KMS-11 (cell line): ENCODE measurements around the gene SORCS1.

ENCODE experiments used
- H2AFZ ChIP-seq: fragments of 200-600 bp; sonication (generic); 2 replicates; pipeline ENCODE4 v1.6.1; 2016; ENCODE audit warnings: antibody characterized with exemption, mixed run types, low read depth
- H3K27ac ChIP-seq: fragments of 200-600 bp; sonication (generic); 2 replicates; pipeline ENCODE4 v1.6.1; 2016; ENCODE audit warnings: mild to moderate bottlenecking, mixed run types
- H3K27me3 ChIP-seq: fragments of 200-600 bp; sonication (generic); 2 replicates; pipeline ENCODE4 v1.6.1; 2017; ENCODE audit warnings: mild to moderate bottlenecking, low read depth, mixed run types, moderate library complexity; ENCODE audit not compliant: insufficient read depth
- H3K36me3 ChIP-seq: fragments of 200-600 bp; sonication (generic); 2 replicates; pipeline ENCODE4 v1.6.1; 2017; ENCODE audit warnings: mild to moderate bottlenecking, mixed run types; ENCODE audit not compliant: insufficient read depth
- H3K4me1 ChIP-seq: fragments of 200-600 bp; sonication (generic); 2 replicates; pipeline ENCODE4 v1.6.1; 2016; ENCODE audit warnings: mild to moderate bottlenecking, low read depth, mixed run types; ENCODE audit not compliant: poor library complexity, severe bottlenecking
- H3K4me2 ChIP-seq: fragments of 200-600 bp; sonication (generic); 2 replicates; pipeline ENCODE4 v1.7.0; 2016; ENCODE audit warnings: mild to moderate bottlenecking, mixed run types
- H3K4me3 ChIP-seq: fragments of 200-600 bp; sonication (generic); IDR thresholded peaks from 2 replicates; pipeline ENCODE4 v1.6.1; 2017; ENCODE audit warnings: low read depth, low read length, mixed read lengths; ENCODE audit not compliant: insufficient read depth
- H3K79me2 ChIP-seq: fragments of 200-600 bp; sonication (generic); 2 replicates; pipeline ENCODE4 v1.6.1; 2016; ENCODE audit warnings: low read depth, mixed run types; ENCODE audit not compliant: insufficient read depth
- H3K9ac ChIP-seq: fragments of 200-600 bp; sonication (generic); 2 replicates; pipeline ENCODE4 v1.6.1; 2016; ENCODE audit warnings: mild to moderate bottlenecking, mixed run types
- H4K20me1 ChIP-seq: fragments of 200-600 bp; sonication (generic); 2 replicates; pipeline ENCODE4 v1.6.1; 2016; ENCODE audit warnings: mild to moderate bottlenecking, mixed run types; ENCODE audit not compliant: insufficient read depth
- TF ChIP-seq, protein P1 (sequence below): fragments of 200-600 bp; sonication (generic); conservative IDR thresholded peaks from 2 replicates; pipeline ENCODE4 v1.6.1; 2017; ENCODE audit warnings: low read depth, mild to moderate bottlenecking, antibody characterized with exemption, low read length, moderate library complexity, mixed read lengths

The SORCS1 gene

GRCh38 chr10:106999118-106999707, 165.3 kb downstream of the SORCS1 start:
- Histone ChIP-seq H3K27ac (no peak overlapping the region), H3K79me2 (no peaks in the 10 kb centered on the region), H3K36me3 (no peaks in the 10 kb centered on the region), H3K9ac (no peak overlapping the region), H3K4me3 (no peak overlapping the region), H3K27me3 (no peaks in the 10 kb centered on the region), H3K4me2 (no peak overlapping the region), H3K4me1 (no peaks in the 10 kb centered on the region), H4K20me1 (no peaks in the 10 kb centered on the region), H2AFZ (no peak overlapping the region)
- TF ChIP-seq, protein P1, sequence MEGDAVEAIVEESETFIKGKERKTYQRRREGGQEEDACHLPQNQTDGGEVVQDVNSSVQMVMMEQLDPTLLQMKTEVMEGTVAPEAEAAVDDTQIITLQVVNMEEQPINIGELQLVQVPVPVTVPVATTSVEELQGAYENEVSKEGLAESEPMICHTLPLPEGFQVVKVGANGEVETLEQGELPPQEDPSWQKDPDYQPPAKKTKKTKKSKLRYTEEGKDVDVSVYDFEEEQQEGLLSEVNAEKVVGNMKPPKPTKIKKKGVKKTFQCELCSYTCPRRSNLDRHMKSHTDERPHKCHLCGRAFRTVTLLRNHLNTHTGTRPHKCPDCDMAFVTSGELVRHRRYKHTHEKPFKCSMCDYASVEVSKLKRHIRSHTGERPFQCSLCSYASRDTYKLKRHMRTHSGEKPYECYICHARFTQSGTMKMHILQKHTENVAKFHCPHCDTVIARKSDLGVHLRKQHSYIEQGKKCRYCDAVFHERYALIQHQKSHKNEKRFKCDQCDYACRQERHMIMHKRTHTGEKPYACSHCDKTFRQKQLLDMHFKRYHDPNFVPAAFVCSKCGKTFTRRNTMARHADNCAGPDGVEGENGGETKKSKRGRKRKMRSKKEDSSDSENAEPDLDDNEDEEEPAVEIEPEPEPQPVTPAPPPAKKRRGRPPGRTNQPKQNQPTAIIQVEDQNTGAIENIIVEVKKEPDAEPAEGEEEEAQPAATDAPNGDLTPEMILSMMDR, result no peak

DNA sequence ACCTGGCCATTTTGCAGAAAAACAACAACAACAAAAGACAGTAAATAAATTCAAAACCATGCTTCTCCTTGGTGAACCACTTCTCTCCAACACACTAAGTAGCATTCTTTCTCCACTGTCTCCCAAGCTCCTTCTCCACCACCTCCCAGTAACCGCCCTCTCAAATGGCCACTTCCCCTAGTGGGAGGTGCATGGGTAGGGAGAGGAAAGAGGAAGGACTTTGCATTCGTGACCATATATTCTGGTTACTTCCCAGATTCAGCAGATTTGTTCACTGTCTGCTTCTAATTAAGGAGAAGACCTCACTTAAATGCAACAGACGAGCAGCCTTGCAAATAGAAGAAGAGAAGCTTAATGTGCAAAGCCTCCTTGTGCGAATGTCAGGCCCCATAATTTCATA, 166.8 kb downstream of the SORCS1 start:
- Histone ChIP-seq H3K36me3 (no peaks in the 10 kb centered on the region), H3K4me2 (no peak overlapping the region), H4K20me1 (no peaks in the 10 kb centered on the region), H3K27ac (no peak overlapping the region), H2AFZ (no peak overlapping the region), H3K4me1 (no peaks in the 10 kb centered on the region), H3K9ac (no peak overlapping the region), H3K79me2 (no peaks in the 10 kb centered on the region), H3K27me3 (no peaks in the 10 kb centered on the region), H3K4me3 (no peak overlapping the region)
- TF ChIP-seq, protein P1, result no peak

- no peaks in the 10 kb centered on the region for H3K36me3 ChIP-seq
- no peaks in the 10 kb centered on the region for H3K27me3 ChIP-seq
- H3K9ac ChIP-seq, result no peak overlapping the region
- TF ChIP-seq, protein P1, result no peak
- H3K4me2 ChIP-seq, result no peak overlapping the region
- H2AFZ ChIP-seq, result no peak overlapping the region
- H3K27ac ChIP-seq, result no peak overlapping the region
- no peaks in the 10 kb centered on the region for H3K79me2 ChIP-seq
- H3K4me3 ChIP-seq, result no peak overlapping the region
- H3K4me1 ChIP-seq, result no peaks in the 10 kb centered on the region
- H4K20me1 ChIP-seq, result no peaks in the 10 kb centered on the region
These were observed 168.0 kb downstream of the SORCS1 start for GRCh38 chr10:106996510-106996909.

GRCh38 chr10:106992055-106992454, 172.5 kb downstream of the SORCS1 start:
- Histone ChIP-seq H3K4me2 (no peak overlapping the region), H4K20me1 (no peaks in the 10 kb centered on the region), H2AFZ (no peak overlapping the region), H3K4me1 (no peaks in the 10 kb centered on the region), H3K27me3 (no peaks in the 10 kb centered on the region), H3K36me3 (no peaks in the 10 kb centered on the region), H3K4me3 (no peak overlapping the region), H3K9ac (no peak overlapping the region), H3K79me2 (no peaks in the 10 kb centered on the region), H3K27ac (no peak overlapping the region)
- TF ChIP-seq, protein P1, result no peak
